RCC 7860 (cell line): ENCODE results near the gene CAMKMT.

Source experiments
- DNase-seq: peaks from one replicate; pipeline ENCODE4 v3.0.0-alpha.2; 2015; ENCODE audit warnings: low spot score
- FAIRE-seq: peaks from 2 replicates; lab custom pipeline; 2012; peaks lifted over from hg19 to GRCh38; lab: Jason Lieb, UNC

The CAMKMT gene

DNA sequence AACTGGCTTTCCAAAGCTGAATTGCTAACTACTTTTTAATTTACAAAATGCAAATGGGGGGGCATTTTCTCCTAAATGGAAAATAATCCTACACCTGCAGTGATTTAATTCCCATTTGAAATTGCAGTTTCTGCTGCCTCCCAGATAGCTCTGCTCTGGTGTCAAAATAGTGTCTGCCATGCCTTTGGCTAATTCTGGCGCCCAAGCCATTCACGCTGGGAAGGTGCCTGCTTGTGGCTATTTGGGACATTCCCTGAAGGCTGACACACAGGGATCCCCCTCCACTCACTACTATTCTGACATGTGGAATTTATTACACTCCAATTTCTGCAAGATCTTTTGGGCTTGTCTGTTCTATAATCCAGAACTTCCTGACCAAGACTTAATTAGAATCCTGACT is 451.4 kb downstream of the CAMKMT start:
- FAIRE-seq (no peak), DNase-seq (no peak)

DNA sequence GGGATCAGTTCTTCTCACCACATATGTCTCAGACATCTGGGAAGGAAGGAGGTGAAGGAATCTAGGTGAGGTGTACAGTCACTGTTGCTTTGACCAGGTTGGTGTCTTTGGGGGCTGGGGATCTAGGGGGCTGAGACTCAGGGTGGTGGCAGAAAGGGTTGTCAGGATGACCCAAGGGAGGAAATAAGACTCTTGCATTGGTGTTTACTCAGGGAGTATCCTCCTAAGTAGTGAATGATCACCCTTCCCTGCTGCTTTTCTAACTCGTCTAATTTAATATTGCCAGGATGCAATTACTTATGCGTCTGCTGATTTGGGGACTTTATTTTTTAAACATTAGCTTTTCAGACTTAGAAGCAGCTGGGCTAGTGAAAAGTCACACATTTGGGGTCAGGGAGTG is 451.9 kb downstream of the CAMKMT start:
- FAIRE-seq (no peak), DNase-seq (no peak)

DNA sequence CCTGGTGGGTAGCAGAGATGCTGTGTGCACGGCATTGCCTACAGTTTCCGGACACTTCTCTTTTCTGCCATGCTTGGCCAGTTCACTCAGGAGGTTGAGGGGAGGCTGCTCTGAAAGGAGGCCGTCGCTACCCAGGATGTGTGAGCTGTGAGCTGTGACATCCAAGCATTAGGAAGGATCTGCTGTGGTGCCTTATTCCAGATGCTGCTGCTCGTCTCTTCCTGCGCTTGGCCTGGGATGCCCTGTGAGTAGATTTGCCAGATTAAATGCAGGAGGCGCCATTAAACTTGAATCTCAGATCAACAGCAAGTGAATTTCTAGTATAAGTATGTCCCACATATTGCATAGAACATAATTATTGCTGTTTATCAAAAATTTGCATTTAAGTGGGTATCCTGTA is 455.5 kb downstream of the CAMKMT start:
- DNase-seq (no peak), FAIRE-seq (no peak)

DNA sequence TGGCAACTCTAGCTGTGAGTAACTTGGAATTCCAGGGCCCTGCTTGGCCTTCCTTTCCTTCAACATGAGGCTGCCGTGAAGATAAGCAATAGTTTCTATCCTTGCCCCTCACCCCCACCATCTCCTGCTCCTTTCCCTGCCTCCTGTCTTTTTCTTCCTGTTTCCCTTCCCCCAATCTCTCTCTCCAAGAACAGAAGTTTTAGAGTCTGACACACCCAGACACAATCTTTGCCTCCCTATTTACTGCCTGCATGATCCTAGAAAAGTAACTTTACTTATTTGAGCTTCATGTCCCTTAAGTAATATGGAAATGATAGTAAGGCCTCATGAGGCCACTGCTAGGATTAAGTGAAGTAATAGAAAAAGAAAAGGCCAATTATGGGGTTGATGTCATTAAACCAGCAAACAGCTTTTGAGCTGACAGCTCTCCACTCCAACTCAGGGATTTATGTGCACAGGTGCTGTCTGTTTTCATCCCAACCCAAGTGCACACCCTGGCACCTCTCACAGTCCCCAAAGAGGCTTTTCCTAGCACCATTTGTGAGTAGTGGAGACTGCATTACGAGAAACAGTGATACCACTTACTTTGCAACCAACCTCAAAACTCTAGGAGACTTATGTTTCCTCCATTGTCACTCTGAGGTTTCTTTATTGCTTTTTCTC is 456.1 kb downstream of the CAMKMT start:
- FAIRE-seq = no peak

DNA sequence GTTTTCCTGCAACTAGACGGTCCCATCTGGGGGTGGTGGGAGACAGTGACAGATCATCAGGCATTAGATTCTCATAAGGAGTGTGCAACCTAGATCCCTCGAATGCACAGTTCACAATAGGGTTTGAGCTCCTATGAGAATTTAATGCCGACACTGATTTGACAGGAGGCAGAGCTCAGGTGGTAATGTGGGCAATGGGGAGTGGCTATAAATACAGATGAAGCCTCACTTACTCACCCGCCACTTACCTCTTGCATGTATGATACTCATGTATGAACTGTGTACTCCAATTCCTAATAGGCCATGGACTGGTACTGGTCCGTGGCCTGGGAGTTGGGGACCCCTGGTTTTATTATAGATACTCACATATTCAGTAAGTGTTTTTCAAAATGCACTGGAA is 457.3 kb downstream of the CAMKMT start:
- no peak for DNase-seq
- FAIRE-seq = no peak

More for the DNA sequence above, 456.1 kb downstream of the CAMKMT start:
- no peak for DNase-seq

DNA sequence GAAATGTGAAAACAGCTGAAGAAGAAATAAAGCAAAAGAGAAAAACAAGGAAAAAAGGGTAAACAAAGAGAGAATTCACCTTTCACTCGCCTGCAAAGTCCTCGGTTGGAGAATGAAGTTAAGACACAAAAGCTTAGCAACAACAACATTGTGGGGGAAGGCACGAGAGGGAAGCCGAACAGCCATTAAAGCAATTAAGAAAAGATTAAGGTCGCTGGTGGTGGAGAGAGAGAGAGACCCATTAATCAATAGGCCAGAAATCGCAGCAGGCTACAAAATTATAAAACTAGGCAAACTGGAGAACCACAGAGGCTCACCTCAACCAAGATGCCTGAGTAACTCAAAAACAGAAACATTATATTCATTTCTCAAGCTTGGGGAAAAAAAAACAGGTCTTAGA is 459.8 kb downstream of the CAMKMT start:
- DNase-seq = no peak
- no peak for FAIRE-seq

DNA sequence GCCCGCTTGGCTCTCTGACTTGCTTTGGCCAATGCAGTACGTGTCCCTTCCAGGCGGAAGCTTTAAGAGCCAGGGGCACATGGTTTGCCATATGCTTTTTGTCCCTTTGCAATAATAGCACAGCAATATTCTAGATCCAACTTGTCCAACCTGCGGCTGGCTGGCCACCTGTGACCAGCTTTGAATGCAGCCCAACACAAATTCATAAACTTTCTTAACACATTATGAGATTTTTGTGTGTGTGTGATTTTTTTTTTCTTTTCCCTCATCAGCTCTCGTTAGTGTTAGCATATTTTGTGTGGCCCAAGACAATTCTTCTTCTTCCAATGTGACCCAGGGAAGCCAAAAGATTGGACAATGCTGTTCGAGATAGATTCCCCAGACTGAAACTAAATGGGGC is 460.4 kb downstream of the CAMKMT start:
- no peak for DNase-seq
- no peak for FAIRE-seq
